Measurements from ENCODE around the gene RPS25.
"Not testable (repeated sequence)": the region's sequence is repeated elsewhere in the genome, so short reads cannot be mapped to it uniquely, and the experiment has no call there.

RPS25 gene

GRCh38 chr11:118975771-118976709, 42.1 kb downstream of the RPS25 start:
- H3K9me3 ChIP-seq (ENCODE audit: control insufficient read depth in 5 of 5, low read length in 5 of 5) = no peaks in the 10 kb centered on the region
- no peak overlapping the region for H3K9ac ChIP-seq (ENCODE audit: low read length in 5 of 5)

DNA sequence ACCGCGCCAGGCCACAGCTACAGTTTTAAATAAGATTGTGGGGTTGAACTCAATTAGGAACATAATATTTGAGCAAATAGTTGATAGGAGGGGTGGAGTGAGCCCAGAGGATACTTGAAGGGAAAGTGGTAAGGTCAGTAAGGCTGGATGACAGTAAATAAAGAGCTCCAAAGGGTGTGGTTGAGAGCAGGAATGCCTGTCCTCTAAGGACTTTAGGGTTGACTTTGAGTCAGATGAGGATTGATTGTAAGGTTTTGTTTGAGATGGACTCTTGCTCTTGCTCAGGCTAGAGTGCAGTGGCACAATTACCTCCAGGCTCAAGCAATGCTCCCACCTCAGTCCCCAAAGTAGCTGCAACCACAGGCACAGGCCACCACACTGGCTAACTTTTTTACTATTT, 44.2 kb downstream of the RPS25 start:
- Histone ChIP-seq H3K9ac (ENCODE audit: low read length in 5 of 5) (peak overlapping the region in 1 of 5 donors; percentile 14), H3K4me1 (ENCODE audit: control insufficient read depth in 5 of 5, insufficient read depth in 5 of 5, low read length in 5 of 5) (no peaks in the 10 kb centered on the region), H3K27me3 (ENCODE audit: control insufficient read depth in 5 of 5, insufficient read depth in 4 of 5, low read length in 5 of 5) (peaks cover 0 to 6% (median 4%) of the 10 kb centered on the region in 5 donors), H3K4me3 (ENCODE audit: low read depth in 1 of 5, low read length in 5 of 5) (no peak overlapping the region), H3K9me3 (ENCODE audit: control insufficient read depth in 5 of 5, low read length in 5 of 5) (no peaks in the 10 kb centered on the region), H3K36me3 (ENCODE audit: control insufficient read depth in 5 of 5, insufficient read depth in 5 of 5, low read length in 5 of 5) (no peaks in the 10 kb centered on the region), H3K27ac (ENCODE audit: low read depth, low read length) (no peak overlapping the region)

More at GRCh38 chr11:118975771-118976709, 42.1 kb downstream of the RPS25 start:
- Histone ChIP-seq H3K27ac (ENCODE audit: low read depth, low read length) (no peak overlapping the region), H3K4me3 (ENCODE audit: low read depth in 1 of 5, low read length in 5 of 5) (no peak overlapping the region), H3K27me3 (ENCODE audit: control insufficient read depth in 5 of 5, insufficient read depth in 4 of 5, low read length in 5 of 5) (peaks cover 0 to 6% (median 4%) of the 10 kb centered on the region in 5 donors), H3K36me3 (ENCODE audit: control insufficient read depth in 5 of 5, insufficient read depth in 5 of 5, low read length in 5 of 5) (no peaks in the 10 kb centered on the region), H3K4me1 (ENCODE audit: control insufficient read depth in 5 of 5, insufficient read depth in 5 of 5, low read length in 5 of 5) (peaks cover 3 to 15% (median 12%) of the 10 kb centered on the region in 5 donors)

GRCh38 chr11:118971646-118972045, 46.5 kb downstream of the RPS25 start, which contains the start of gene FOXR1:
Gene FOXR1, plus strand, starts transcription at chr11:118971761. Its CDS starts 171 bp downstream, at chr11:118971932.
- Histone ChIP-seq H3K9me3 (ENCODE audit: control insufficient read depth in 5 of 5, low read length in 5 of 5) (no peaks in the 10 kb centered on the region), H3K27ac (ENCODE audit: low read depth, low read length) (no peak within 1 kb of the TSS), H3K27me3 (ENCODE audit: control insufficient read depth in 5 of 5, insufficient read depth in 4 of 5, low read length in 5 of 5) (peaks cover 0 to 6% (median 4%) of the 10 kb centered on the region in 5 donors), H3K4me1 (ENCODE audit: control insufficient read depth in 5 of 5, insufficient read depth in 5 of 5, low read length in 5 of 5) (no peaks in the 10 kb centered on the region), H3K4me3 (ENCODE audit: low read depth in 1 of 5, low read length in 5 of 5) (no peak within 1 kb of the TSS), H3K36me3 (ENCODE audit: control insufficient read depth in 5 of 5, insufficient read depth in 5 of 5, low read length in 5 of 5) (no peaks in the 10 kb centered on the region), H3K9ac (ENCODE audit: low read length in 5 of 5) (no peak within 1 kb of the TSS)

DNA sequence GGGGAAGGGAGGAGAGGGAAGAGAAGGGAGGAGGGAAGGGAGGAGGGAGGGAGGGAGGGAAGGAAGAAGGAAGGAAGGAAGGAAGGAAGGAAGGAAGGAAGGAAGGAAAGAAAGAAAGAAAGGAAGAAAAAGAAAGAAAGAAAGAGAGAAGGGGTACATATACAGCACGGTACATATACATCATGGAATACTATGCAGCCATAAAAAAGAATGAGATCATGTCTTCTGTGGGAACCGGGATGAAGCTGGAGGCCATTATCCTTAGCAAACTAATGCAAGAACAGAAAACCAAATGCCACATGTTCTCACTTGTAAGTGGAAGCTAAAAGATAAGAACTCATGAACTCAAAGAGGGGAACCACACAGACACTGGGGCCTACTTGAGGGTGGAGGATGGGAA, 48.6 kb downstream of the RPS25 start:
- not testable (repeated sequence) for H3K4me3 ChIP-seq (ENCODE audit: low read depth in 1 of 5, low read length in 5 of 5); H3K9me3 ChIP-seq (ENCODE audit: control insufficient read depth in 5 of 5, low read length in 5 of 5); H3K36me3 ChIP-seq (ENCODE audit: control insufficient read depth in 5 of 5, insufficient read depth in 5 of 5, low read length in 5 of 5); H3K27me3 ChIP-seq (ENCODE audit: control insufficient read depth in 5 of 5, insufficient read depth in 4 of 5, low read length in 5 of 5); H3K9ac ChIP-seq (ENCODE audit: low read length in 5 of 5); H3K27ac ChIP-seq (ENCODE audit: low read depth, low read length); H3K4me1 ChIP-seq (ENCODE audit: control insufficient read depth in 5 of 5, insufficient read depth in 5 of 5, low read length in 5 of 5)

Measured in subcutaneous abdominal adipose tissue (tissue), 5 donors.